MM.1S (cell line): ENCODE results near the gene PIAS4.

Source experiments
- EZH2 ChIP-seq: fragments of 300-600 bp; sonication (generic); optimal IDR thresholded peaks from 2 replicates; pipeline ENCODE3; 2017; ENCODE audit warnings: low read depth, mild to moderate bottlenecking, antibody characterized with exemption, low read length, mixed read lengths
- TF ChIP-seq, protein P1 (sequence below): fragments of 300-600 bp; sonication (generic); IDR thresholded peaks from 2 replicates; pipeline ENCODE4 v1.5.1; 2016; ENCODE audit warnings: antibody characterized with exemption, low read length, mixed read lengths

DNA sequence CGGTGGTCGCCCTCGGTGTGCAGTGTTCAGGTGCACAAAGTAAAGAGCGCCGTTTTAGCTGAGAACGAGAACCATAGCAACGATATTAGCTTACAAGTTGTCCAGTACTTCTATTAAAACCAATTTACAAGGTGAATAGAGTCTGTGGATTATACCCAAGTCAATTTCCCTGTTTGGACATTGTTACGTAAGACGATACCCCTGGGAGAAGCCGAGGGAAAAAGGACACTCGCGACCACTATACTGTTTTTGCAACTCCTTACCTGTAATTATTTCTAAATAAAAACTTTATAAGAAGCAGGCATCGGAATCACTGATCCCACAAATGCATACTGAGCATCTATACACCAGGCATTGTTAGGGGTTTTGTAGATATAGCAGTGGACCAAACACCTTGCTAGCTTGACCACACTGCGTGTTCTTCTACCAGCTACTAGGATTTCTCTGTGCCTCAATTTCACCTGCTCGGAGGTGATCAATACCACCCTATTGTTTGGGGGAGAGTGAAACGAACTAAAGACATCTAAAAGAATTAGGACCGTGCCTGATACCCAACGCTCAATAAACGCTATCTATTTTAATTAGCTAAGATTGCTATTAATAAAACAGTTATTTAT is 21.8 kb upstream of the PIAS4 start:
- TF ChIP-seq, protein P1, sequence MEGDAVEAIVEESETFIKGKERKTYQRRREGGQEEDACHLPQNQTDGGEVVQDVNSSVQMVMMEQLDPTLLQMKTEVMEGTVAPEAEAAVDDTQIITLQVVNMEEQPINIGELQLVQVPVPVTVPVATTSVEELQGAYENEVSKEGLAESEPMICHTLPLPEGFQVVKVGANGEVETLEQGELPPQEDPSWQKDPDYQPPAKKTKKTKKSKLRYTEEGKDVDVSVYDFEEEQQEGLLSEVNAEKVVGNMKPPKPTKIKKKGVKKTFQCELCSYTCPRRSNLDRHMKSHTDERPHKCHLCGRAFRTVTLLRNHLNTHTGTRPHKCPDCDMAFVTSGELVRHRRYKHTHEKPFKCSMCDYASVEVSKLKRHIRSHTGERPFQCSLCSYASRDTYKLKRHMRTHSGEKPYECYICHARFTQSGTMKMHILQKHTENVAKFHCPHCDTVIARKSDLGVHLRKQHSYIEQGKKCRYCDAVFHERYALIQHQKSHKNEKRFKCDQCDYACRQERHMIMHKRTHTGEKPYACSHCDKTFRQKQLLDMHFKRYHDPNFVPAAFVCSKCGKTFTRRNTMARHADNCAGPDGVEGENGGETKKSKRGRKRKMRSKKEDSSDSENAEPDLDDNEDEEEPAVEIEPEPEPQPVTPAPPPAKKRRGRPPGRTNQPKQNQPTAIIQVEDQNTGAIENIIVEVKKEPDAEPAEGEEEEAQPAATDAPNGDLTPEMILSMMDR: no peak
- no peak for TF ChIP-seq EZH2
